PC-9 (cell line): ENCODE results near the gene WRAP73.

Source experiments
- CTCF ChIP-seq: fragments of 200-600 bp; sonication (generic); conservative IDR thresholded peaks from 2 replicates; pipeline ENCODE4 v1.6.1; 2017; ENCODE audit warnings: mixed run types, antibody characterized with exemption, mild to moderate bottlenecking, moderate library complexity
- EZH2 ChIP-seq: fragments of 200-600 bp; sonication (generic); IDR thresholded peaks from 2 replicates; pipeline ENCODE4 v1.8.0; 2017; ENCODE audit warnings: antibody characterized with exemption, low read depth

- no peak for TF ChIP-seq CTCF
- TF ChIP-seq EZH2, result no peak
Measured at GRCh38 chr1:3657578-3658230, 7.8 kb upstream of the WRAP73 start.
